Astrocyte (in vitro differentiated cells and primary cell): Measurements from ENCODE around the gene NCR2. TPM values are rescaled to one million over a fixed set of nuclear protein-coding genes. Genes with fewer than 3 reads are reported as not detected.

Experiments used
- DNase-seq: peaks from one replicate; pipeline ENCODE4 v3.0.0-alpha.2; 2010; ENCODE audit warnings: low read depth
- FAIRE-seq: peaks from 2 replicates; lab custom pipeline; 2011; peaks lifted over from hg19 to GRCh38; lab: Jason Lieb, UNC
- H2AFZ ChIP-seq: 2 replicates; pipeline ENCODE4 v1.6.0; 2012; ENCODE audit warnings: low read depth, low read length, inconsistent platforms
- H3K27ac ChIP-seq: 2 replicates; pipeline ENCODE4 v1.5.1; 2011; ENCODE audit warnings: low read depth, low read length, inconsistent platforms
- H3K27me3 ChIP-seq: 2 replicates; pipeline ENCODE4 v1.6.0; 2011; ENCODE audit warnings: low read length, inconsistent platforms; ENCODE audit not compliant: insufficient read depth
- H3K36me3 ChIP-seq: 2 replicates; pipeline ENCODE4 v1.5.1; 2011; ENCODE audit warnings: low read length, inconsistent platforms; ENCODE audit not compliant: insufficient read depth
- H3K4me1 ChIP-seq: 2 replicates; pipeline ENCODE4 v1.5.1; 2011; ENCODE audit warnings: low read length, inconsistent platforms; ENCODE audit not compliant: insufficient read depth
- H3K4me2 ChIP-seq: 2 replicates; pipeline ENCODE4 v1.6.0; 2012; ENCODE audit warnings: low read length, inconsistent platforms
- H3K4me3 ChIP-seq: 2 replicates; pipeline ENCODE4 v1.5.1; 2011; ENCODE audit warnings: low read depth, mild to moderate bottlenecking, low read length, inconsistent platforms; ENCODE audit not compliant: insufficient read depth
- H3K79me2 ChIP-seq: 2 replicates; pipeline ENCODE4 v1.6.0; 2012; ENCODE audit warnings: mild to moderate bottlenecking, low read length, inconsistent platforms; ENCODE audit not compliant: insufficient read depth
- H3K9ac ChIP-seq: 2 replicates; pipeline ENCODE4 v1.6.0; 2012; ENCODE audit warnings: mild to moderate bottlenecking, low read length, inconsistent platforms
- H3K9me3 ChIP-seq: 2 replicates; pipeline ENCODE4 v1.5.1; 2012; ENCODE audit warnings: low read depth, mild to moderate bottlenecking, low read length, inconsistent platforms; ENCODE audit not compliant: insufficient read depth
- H4K20me1 ChIP-seq: 2 replicates; pipeline ENCODE4 v1.6.0; 2012; ENCODE audit warnings: low read length, inconsistent platforms; ENCODE audit not compliant: insufficient read depth
- H3K27ac Mint-ChIP-seq: one replicate; pipeline ENCODE4 v1.8.0; 2021; ENCODE audit warnings: mild to moderate bottlenecking, mixed read lengths; ENCODE audit not compliant: unreplicated experiment
- H3K27me3 Mint-ChIP-seq: one replicate; pipeline ENCODE4 v1.8.0; 2021; ENCODE audit warnings: low read depth, mixed read lengths; ENCODE audit not compliant: unreplicated experiment
- H3K36me3 Mint-ChIP-seq: one replicate; pipeline ENCODE4 v1.8.0; 2021; ENCODE audit warnings: low read depth, mixed read lengths; ENCODE audit not compliant: unreplicated experiment
- H3K4me1 Mint-ChIP-seq: one replicate; pipeline ENCODE4 v1.8.0; 2021; ENCODE audit warnings: low read depth, mixed read lengths; ENCODE audit not compliant: unreplicated experiment
- H3K4me3 Mint-ChIP-seq: one replicate; pipeline ENCODE4 v1.8.0; 2021; ENCODE audit warnings: mild to moderate bottlenecking, moderate library complexity, mixed read lengths; ENCODE audit not compliant: unreplicated experiment
- H3K9me3 Mint-ChIP-seq: one replicate; pipeline ENCODE4 v1.8.0; 2021; ENCODE audit warnings: mild to moderate bottlenecking, mixed read lengths; ENCODE audit not compliant: unreplicated experiment
- EZH2 ChIP-seq: IDR thresholded peaks from 2 replicates; pipeline ENCODE4 v1.6.1; 2012; ENCODE audit warnings: mild to moderate bottlenecking, low read length, inconsistent platforms; ENCODE audit not compliant: insufficient read depth
- total RNA-seq: library from RNA; stranded (reverse); gene quantifications from 2 replicates; pipeline ENCODE4 v1.2.1, GENCODE V29; 2021
- TF ChIP-seq, protein P1 (sequence below): IDR thresholded peaks from 2 replicates; pipeline ENCODE4 v1.5.1; 2011; ENCODE audit warnings: low read depth, mild to moderate bottlenecking, inconsistent platforms, low read length, moderate library complexity; ENCODE audit not compliant: insufficient read depth

NCR2 gene
- total RNA-seq, 1 donor from 2014 or later, result not detected

DNA sequence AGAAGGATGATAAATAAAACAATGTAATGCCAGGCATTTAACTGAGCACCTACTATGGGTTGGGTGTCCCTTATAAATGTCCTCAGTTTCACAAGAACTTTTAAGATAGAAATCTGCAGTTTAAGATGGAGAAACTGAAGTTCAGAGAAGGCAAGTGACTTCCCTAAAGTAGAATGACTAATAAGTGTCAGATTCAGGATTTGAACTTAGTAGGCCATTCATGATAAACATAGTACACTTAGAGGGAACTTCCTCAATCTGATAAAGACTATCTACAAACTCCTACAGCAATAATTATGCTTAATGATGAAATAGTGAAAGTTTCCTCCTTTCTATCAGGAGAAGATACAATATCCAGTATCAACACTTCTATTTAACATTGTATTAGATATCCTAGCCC lies 43.9 kb downstream of the NCR2 start:
- peaks cover 3% of the 10 kb centered on the region for H4K20me1 ChIP-seq
- no peaks in the 10 kb centered on the region for H3K79me2 ChIP-seq
- no peaks in the 10 kb centered on the region for H3K36me3 ChIP-seq
- no peak overlapping the region for H3K4me3 ChIP-seq
- H3K9me3 Mint-ChIP-seq, result peaks cover 8% of the 10 kb centered on the region
- H2AFZ ChIP-seq, result no peak overlapping the region
- no peak for DNase-seq
- H3K4me3 Mint-ChIP-seq, result no peak overlapping the region
- no peaks in the 10 kb centered on the region for H3K36me3 Mint-ChIP-seq
- no peak for FAIRE-seq
- H3K4me1 ChIP-seq, result peaks cover under 1% of the 10 kb centered on the region
- H3K27ac Mint-ChIP-seq, result no peak overlapping the region
- H3K27ac ChIP-seq, result no peak overlapping the region
- peaks cover 83% of the 10 kb centered on the region for H3K27me3 Mint-ChIP-seq
- no peak overlapping the region for H3K4me2 ChIP-seq
- no peak overlapping the region for H3K9ac ChIP-seq
- no peak for TF ChIP-seq EZH2
- TF ChIP-seq, protein P1, sequence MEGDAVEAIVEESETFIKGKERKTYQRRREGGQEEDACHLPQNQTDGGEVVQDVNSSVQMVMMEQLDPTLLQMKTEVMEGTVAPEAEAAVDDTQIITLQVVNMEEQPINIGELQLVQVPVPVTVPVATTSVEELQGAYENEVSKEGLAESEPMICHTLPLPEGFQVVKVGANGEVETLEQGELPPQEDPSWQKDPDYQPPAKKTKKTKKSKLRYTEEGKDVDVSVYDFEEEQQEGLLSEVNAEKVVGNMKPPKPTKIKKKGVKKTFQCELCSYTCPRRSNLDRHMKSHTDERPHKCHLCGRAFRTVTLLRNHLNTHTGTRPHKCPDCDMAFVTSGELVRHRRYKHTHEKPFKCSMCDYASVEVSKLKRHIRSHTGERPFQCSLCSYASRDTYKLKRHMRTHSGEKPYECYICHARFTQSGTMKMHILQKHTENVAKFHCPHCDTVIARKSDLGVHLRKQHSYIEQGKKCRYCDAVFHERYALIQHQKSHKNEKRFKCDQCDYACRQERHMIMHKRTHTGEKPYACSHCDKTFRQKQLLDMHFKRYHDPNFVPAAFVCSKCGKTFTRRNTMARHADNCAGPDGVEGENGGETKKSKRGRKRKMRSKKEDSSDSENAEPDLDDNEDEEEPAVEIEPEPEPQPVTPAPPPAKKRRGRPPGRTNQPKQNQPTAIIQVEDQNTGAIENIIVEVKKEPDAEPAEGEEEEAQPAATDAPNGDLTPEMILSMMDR, result no peak
- peaks cover 6% of the 10 kb centered on the region for H3K4me1 Mint-ChIP-seq
- H3K27me3 ChIP-seq, result peaks cover 69% of the 10 kb centered on the region
- H3K9me3 ChIP-seq, result peaks cover 2% of the 10 kb centered on the region

DNA sequence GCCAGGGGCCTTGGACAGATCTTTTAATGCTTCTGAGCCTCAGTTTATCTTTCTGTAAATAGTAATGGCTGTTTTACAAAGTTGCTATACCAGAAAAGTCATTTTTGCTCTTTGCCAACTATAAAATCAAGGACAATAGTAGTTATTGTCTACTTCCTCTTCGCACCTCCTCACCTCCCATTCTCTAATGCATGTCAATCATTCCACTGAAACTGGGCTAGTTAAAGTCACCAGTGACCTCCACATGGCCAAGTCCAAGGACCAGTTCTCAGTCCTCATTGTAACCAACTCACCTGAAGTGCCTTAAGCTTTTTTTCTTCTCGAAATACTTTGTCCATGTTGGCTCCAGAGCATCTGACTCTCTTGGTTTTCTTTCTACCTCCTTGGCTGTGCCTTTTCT lies 51.2 kb downstream of the NCR2 start:
- H3K27ac ChIP-seq, result no peak overlapping the region
- H3K4me3 ChIP-seq, result no peak overlapping the region
- H3K79me2 ChIP-seq, result no peaks in the 10 kb centered on the region
- H3K9ac ChIP-seq, result no peak overlapping the region
- H3K36me3 ChIP-seq, result no peaks in the 10 kb centered on the region
- no peak for DNase-seq
- peaks cover under 1% of the 10 kb centered on the region for H3K9me3 ChIP-seq
- peaks cover 53% of the 10 kb centered on the region for H3K27me3 ChIP-seq
- TF ChIP-seq, protein P1, result no peak
- no peak for TF ChIP-seq EZH2
- H3K27ac Mint-ChIP-seq, result no peak overlapping the region
- H3K4me3 Mint-ChIP-seq, result no peak overlapping the region
- peaks cover 10% of the 10 kb centered on the region for H3K9me3 Mint-ChIP-seq
- H2AFZ ChIP-seq, result no peak overlapping the region
- H3K27me3 Mint-ChIP-seq, result peaks cover 51% of the 10 kb centered on the region
- no peaks in the 10 kb centered on the region for H3K36me3 Mint-ChIP-seq
- H3K4me1 Mint-ChIP-seq, result no peaks in the 10 kb centered on the region
- no peaks in the 10 kb centered on the region for H4K20me1 ChIP-seq
- FAIRE-seq, result no peak
- H3K4me1 ChIP-seq, result no peaks in the 10 kb centered on the region
- no peak overlapping the region for H3K4me2 ChIP-seq

DNA sequence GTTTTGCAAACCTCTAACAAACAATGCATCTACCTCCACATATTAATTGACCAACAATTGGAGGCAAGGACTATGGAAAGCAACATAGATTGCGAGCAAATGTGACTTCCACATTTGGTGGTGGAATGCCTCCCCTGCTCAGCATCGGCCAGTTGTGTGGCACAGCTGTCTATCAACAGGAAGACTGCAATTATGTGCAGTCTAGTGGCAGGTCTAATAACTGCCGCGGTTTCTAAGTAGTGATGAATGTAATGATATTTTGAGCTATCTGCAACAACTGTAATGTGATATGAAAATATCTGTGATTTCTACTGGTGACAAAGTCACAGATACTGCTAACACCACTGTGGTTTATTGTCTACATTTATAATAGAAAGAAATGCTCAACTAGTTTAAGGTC lies 56.8 kb downstream of the NCR2 start:
- H3K27ac Mint-ChIP-seq, result no peak overlapping the region
- Histone ChIP-seq H3K27ac (no peak overlapping the region), H3K4me1 (no peaks in the 10 kb centered on the region), H3K9me3 (no peaks in the 10 kb centered on the region), H3K4me3 (no peak overlapping the region), H3K79me2 (no peaks in the 10 kb centered on the region), H4K20me1 (no peaks in the 10 kb centered on the region), H2AFZ (no peak overlapping the region), H3K9ac (no peak overlapping the region), H3K27me3 (peaks cover 35% of the 10 kb centered on the region), H3K4me2 (no peak overlapping the region), H3K36me3 (no peaks in the 10 kb centered on the region)
- no peaks in the 10 kb centered on the region for H3K36me3 Mint-ChIP-seq
- TF ChIP-seq, protein P1, result no peak
- no peak for TF ChIP-seq EZH2
- DNase-seq (no peak), FAIRE-seq (no peak)
- H3K4me1 Mint-ChIP-seq, result no peaks in the 10 kb centered on the region
- peaks cover 9% of the 10 kb centered on the region for H3K9me3 Mint-ChIP-seq
- H3K27me3 Mint-ChIP-seq, result peaks cover 30% of the 10 kb centered on the region
- H3K4me3 Mint-ChIP-seq, result no peak overlapping the region
